ENCODE results near the gene NTM. TPM values are rescaled to one million over a fixed set of nuclear protein-coding genes. Genes with fewer than 3 reads are reported as not detected.

Gene NTM
- total and polyA plus RNA-seq, 2 donors (not counting 3 experiments of a cell fraction or from before 2014, with no cell fraction given): 1.00 to 1.1 TPM

- H3K79me2 ChIP-seq (ENCODE audit: control insufficient read depth, insufficient read depth, low read length): no peaks in the 10 kb centered on the region
- H4K20me1 ChIP-seq (replicated peaks; ENCODE audit: control insufficient read depth, extremely low read depth, insufficient read depth, low read length): no peaks in the 10 kb centered on the region
- no peak for FAIRE-seq
- H3K4me3 ChIP-seq (replicated peaks in 1 of 3; ENCODE audit: insufficient read depth in 1 of 3, low read depth in 1 of 3, low read length in 3 of 3): no peak overlapping the region
- no peaks in the 10 kb centered on the region for H3K27me3 ChIP-seq (ENCODE audit: control insufficient read depth in 2 of 2, insufficient read depth in 2 of 2, low read length in 2 of 2)
- H3K9me3 ChIP-seq (replicated peaks; ENCODE audit: control insufficient read depth, insufficient read depth, low read length): no peaks in the 10 kb centered on the region
- intact Hi-C loops (cut with micrococcal nuclease) (no loop called here), dilution Hi-C loops (cut with MboI; ENCODE audit: extremely low pct_ligation_motif_present, low sequenced_read_pairs) (no loop called here)
- no peaks in the 10 kb centered on the region for H3K36me3 ChIP-seq (ENCODE audit: control insufficient read depth in 2 of 2, extremely low read depth in 1 of 2, insufficient read depth in 2 of 2, low read length in 2 of 2)
- no peaks in the 10 kb centered on the region for H3K9me1 ChIP-seq (replicated peaks; ENCODE audit: control insufficient read depth, extremely low read depth, insufficient read depth, low read length)
- no TSS peak for BruUV-seq (replicated peaks)
- TF ChIP-seq FOS (IDR thresholded peaks at IDR 0.05; ENCODE audit: borderline replicate concordance, insufficient read depth, low read length) (no peak), POLR2AphosphoS5 (IDR thresholded peaks at IDR 0.05; ENCODE audit: insufficient read depth, low read depth, low read length) (no peak), CTCF (IDR thresholded peaks at IDR 0.05; ENCODE audit: extremely low read depth in 1 of 2, insufficient read depth in 1 of 2, low read depth in 1 of 2, low read length in 2 of 2) (no peak), JUN (IDR thresholded peaks at IDR 0.05; ENCODE audit: borderline replicate concordance, insufficient read depth, insufficient read length, low read depth) (no peak), MYC (IDR thresholded peaks at IDR 0.05; ENCODE audit: low read depth, low read length) (no peak), MAX (IDR thresholded peaks at IDR 0.05; ENCODE audit: insufficient read depth, insufficient read length) (no peak), POLR2A (IDR thresholded peaks at IDR 0.05; ENCODE audit: low read depth, low read length) (no peak), GATA2 (IDR thresholded peaks at IDR 0.05; ENCODE audit: insufficient read depth, insufficient read length, low read depth, low read length) (no peak), EZH2 (IDR thresholded peaks at IDR 0.05; ENCODE audit: borderline replicate concordance, low read depth, low read length, severe bottlenecking) (no peak)
- H3K4me1 ChIP-seq (ENCODE audit: control insufficient read depth, extremely low read depth, insufficient read depth, low read length): no peaks in the 10 kb centered on the region
- no peak overlapping the region for H3K4me2 ChIP-seq (ENCODE audit: insufficient read depth, low read length)
- no peak overlapping the region for H3K27ac ChIP-seq (ENCODE audit: insufficient read depth, low read depth, low read length)
- POLR2A ChIA-PET: no interaction called here
- CTCF ChIA-PET: no interaction called here
- no peak overlapping the region for H2AFZ ChIP-seq (ENCODE audit: low read depth, low read length)
- no peak for DNase-seq (ENCODE audit: low read depth, low spot score)
- H3K9ac ChIP-seq (replicated peaks; ENCODE audit: extremely low read depth, insufficient read depth, low read length): no peak overlapping the region
Measured at GRCh38 chr11:131373095-131373725, 2.8 kb downstream of the NTM start.

Data from endothelial cell of umbilical vein (primary cell).